Right lung (tissue), 5 donors: ENCODE data around the gene POU3F1. TPM values are rescaled to one million over a fixed set of nuclear protein-coding genes. Genes with fewer than 3 reads are reported as not detected.
A peak's percentile ranks its signal among the peaks of the same experiment; 100 is the strongest.
"Not testable (repeated sequence)": the region's sequence is repeated elsewhere in the genome, so short reads cannot be mapped to it uniquely, and the experiment has no call there.

Source experiments
- DNase-seq, 2 donors: peaks; one replicate each; pipeline ENCODE4 v3.0.0-alpha.2; 2013
- polyA plus RNA-seq, 5 donors: library from polyadenylated mRNA; unstranded; fragments of 120-200 nt; gene quantifications; one replicate each; pipeline versions ENCODE4 v1.2.1 to v1.2.3, GENCODE V29; 2013; ENCODE audit warnings: inconsistent platforms in 1 of 5, low replicate concordance in 1 of 5; ENCODE audit not compliant: insufficient read length in 5 of 5, insufficient read depth in 1 of 5

POU3F1 gene
- polyA plus RNA-seq, 5 donors: 0.12 to 0.29 (median 0.16) TPM; not detected in 2

GRCh38 chr1:38050397-38051078 lies 3.9 kb upstream of the POU3F1 start:
- no peak for DNase-seq

GRCh38 chr1:38047603-38048141 lies 1.1 kb upstream of the POU3F1 start:
- DNase-seq: no peak

- DNase-seq: peak; percentile 73 to 79
These were observed 450 bp upstream of the POU3F1 start for GRCh38 chr1:38046884-38047602.

GRCh38 chr1:38045401-38046332 lies 926 bp downstream of the POU3F1 start:
- DNase-seq: no peak

GRCh38 chr1:38044221-38045215 lies 2.1 kb downstream of the POU3F1 start:
- DNase-seq: no peak

GRCh38 chr1:38043036-38043747 lies 3.4 kb downstream of the POU3F1 start:
- no peak for DNase-seq

- DNase-seq: no peak
These were observed 4.4 kb downstream of the POU3F1 start for GRCh38 chr1:38041936-38042834.

- no peak for DNase-seq
These were observed 7.1 kb downstream of the POU3F1 start for GRCh38 chr1:38039331-38040088.

GRCh38 chr1:38038861-38039260 lies 7.7 kb downstream of the POU3F1 start:
- no peak for DNase-seq

GRCh38 chr1:38037221-38037939 lies 9.2 kb downstream of the POU3F1 start:
- DNase-seq: no peak

GRCh38 chr1:38034871-38035270 lies 11.7 kb downstream of the POU3F1 start:
- DNase-seq: no peak

- DNase-seq: not testable (repeated sequence)
These were observed 13.6 kb downstream of the POU3F1 start for GRCh38 chr1:38032992-38033391.

GRCh38 chr1:38031513-38031866 lies 15.1 kb downstream of the POU3F1 start:
- DNase-seq: no peak

GRCh38 chr1:38030596-38031512 lies 15.7 kb downstream of the POU3F1 start:
- no peak for DNase-seq

GRCh38 chr1:38029685-38030511 lies 16.7 kb downstream of the POU3F1 start:
- DNase-seq: no peak
